Stomach (tissue), 4 donors: ENCODE data around the gene RPS6KC1.

Source experiments
- CTCF ChIP-seq, 7 experiments: fragments of 450-650 bp in 4 of 7; fragments of 200-600 bp in 3 of 7; sonication (generic) in 3 of 7; IDR thresholded peaks; one replicate each; pipeline ENCODE4 v1.5.1; 2016 to 2019; ENCODE audit warnings: antibody characterized with exemption in 7 of 7, control low read depth in 2 of 7, mild to moderate bottlenecking in 1 of 7
- POLR2A ChIP-seq, 4 donors: fragments of 450-650 bp; IDR thresholded peaks; one replicate each; pipeline ENCODE4 v1.6.1; 2016; ENCODE audit warnings: antibody characterized with exemption in 4 of 4, control low read depth in 2 of 4, mild to moderate bottlenecking in 1 of 4, moderate library complexity in 1 of 4

DNA sequence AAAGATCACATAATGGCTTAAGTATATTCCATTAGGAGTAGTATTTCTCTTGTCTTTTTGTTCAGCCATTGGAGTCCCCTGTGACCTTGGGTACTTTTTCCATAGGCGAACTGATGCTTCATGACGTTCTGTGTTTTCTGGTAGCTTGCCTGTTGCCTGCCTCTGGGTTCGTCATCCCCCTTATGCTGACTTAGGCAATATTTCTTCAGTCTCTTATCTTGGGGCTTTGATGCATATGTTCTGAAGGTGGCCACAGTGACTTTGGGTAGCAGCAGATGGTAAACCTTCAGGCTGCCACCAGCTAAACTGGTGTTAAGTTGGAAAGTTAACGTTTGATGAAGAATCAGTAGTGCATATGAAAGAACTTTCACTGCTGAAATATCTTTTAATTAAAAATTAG is 170.2 kb downstream of the RPS6KC1 start:
- TF ChIP-seq POLR2A (IDR thresholded peaks at IDR 0.05) (no peak), CTCF (IDR thresholded peaks at IDR 0.05) (no peak)
